H1 (cell line): ENCODE data around the gene SLC6A3. TPM values are rescaled to one million over a fixed set of nuclear protein-coding genes. Genes with fewer than 3 reads are reported as not detected.

Experiments
- CTCF ChIA-PET: fragments of 300-600 bp; sonication (Branson Sonifier 250); formaldehyde crosslinking; loops from one replicate; lab custom pipeline; 2021; ENCODE audit not compliant: partially characterized antibody; lab: Charles Lee
- POLR2A ChIA-PET: fragments of 300-600 bp; sonication (Branson Sonifier 250); formaldehyde crosslinking; loops from one replicate; lab custom pipeline; 2021; ENCODE audit warnings: inconsistent platforms; ENCODE audit not compliant: partially characterized antibody; lab: Charles Lee
- DNase-seq, 2 experiments: peaks; one replicate each; pipeline versions ENCODE4 v3.0.0 to v3.0.0-alpha.2; 2010 to 2022; ENCODE audit warnings: low spot score in 2 of 2, low read depth in 1 of 2, mixed read lengths in 1 of 2
- FAIRE-seq: peaks from 2 replicates; lab custom pipeline; 2011; peaks lifted over from hg19 to GRCh38; lab: Jason Lieb, UNC
- H2AFZ ChIP-seq: 2 replicates; pipeline ENCODE4 v1.8.1; 2012; ENCODE audit warnings: low read length, inconsistent platforms
- H2AK5ac ChIP-seq: 2 replicates; pipeline ENCODE4 v1.6.1; 2013; ENCODE audit warnings: low read depth, low read length
- H2BK120ac ChIP-seq: replicated peaks from 2 replicates; pipeline ENCODE3; 2013; ENCODE audit warnings: low read depth, low read length, inconsistent platforms
- H2BK12ac ChIP-seq: 2 replicates; pipeline ENCODE4 v1.6.1; 2013; ENCODE audit warnings: low read depth, low read length
- H2BK15ac ChIP-seq: 2 replicates; pipeline ENCODE4 v1.6.1; 2013; ENCODE audit warnings: low read length
- H2BK20ac ChIP-seq: 2 replicates; pipeline ENCODE4 v1.6.1; 2013; ENCODE audit warnings: low read length
- H2BK5ac ChIP-seq: 2 replicates; pipeline ENCODE4 v1.6.1; 2013; ENCODE audit warnings: low read depth, low read length
- H3K14ac ChIP-seq: 2 replicates; pipeline ENCODE4 v1.6.1; 2013; ENCODE audit warnings: inconsistent platforms; ENCODE audit not compliant: insufficient read length
- H3K18ac ChIP-seq: 2 replicates; pipeline ENCODE4 v1.6.1; 2013; ENCODE audit warnings: low read length; ENCODE audit errors: extremely low read depth
- H3K23ac ChIP-seq: 2 replicates; pipeline ENCODE4 v1.6.1; 2013; ENCODE audit warnings: inconsistent platforms; ENCODE audit not compliant: insufficient read length
- H3K23me2 ChIP-seq: 2 replicates; pipeline ENCODE4 v1.6.1; 2013; ENCODE audit warnings: low read depth, low read length
- H3K27ac ChIP-seq: 2 replicates; pipeline ENCODE4 v1.6.1; 2011; ENCODE audit warnings: low read depth, low read length, inconsistent platforms
- H3K27me3 ChIP-seq, 4 experiments: replicated peaks in 1 of 4; 1 replicate in 1 of 4; 2 replicates in 3 of 4; pipeline versions ENCODE4 v1.6.1 to v1.8.1; 2011 to 2013; ENCODE audit warnings: low read length in 3 of 4, mild to moderate bottlenecking in 3 of 4, inconsistent platforms in 2 of 4, mixed read lengths in 2 of 4, moderate library complexity in 1 of 4; ENCODE audit not compliant: control insufficient read depth in 3 of 4, insufficient read depth in 3 of 4; ENCODE audit errors: extremely low read depth in 1 of 4
- H3K36me3 ChIP-seq, 4 experiments: 2 replicates each; pipeline versions ENCODE4 v1.6.1 to v1.8.1; 2011 to 2013; ENCODE audit warnings: mild to moderate bottlenecking in 4 of 4, low read length in 3 of 4, moderate library complexity in 2 of 4, control low read depth in 1 of 4, inconsistent platforms in 1 of 4; ENCODE audit not compliant: insufficient read depth in 4 of 4, control insufficient read depth in 2 of 4
- H3K4ac ChIP-seq: replicated peaks from 2 replicates; pipeline ENCODE3; 2013; ENCODE audit warnings: low read length, low read depth, mixed read lengths, inconsistent platforms; ENCODE audit not compliant: insufficient read length
- H3K4me1 ChIP-seq, 4 experiments: replicated peaks in 1 of 4; 1 replicate in 1 of 4; 2 replicates in 3 of 4; pipeline versions ENCODE4 v1.6.1 to v1.8.1; 2011 to 2013; ENCODE audit warnings: low read length in 3 of 4, inconsistent platforms in 2 of 4, mixed read lengths in 1 of 4; ENCODE audit not compliant: insufficient read depth in 4 of 4, control insufficient read depth in 3 of 4
- H3K4me2 ChIP-seq, 2 experiments: 2 replicates each; pipeline versions ENCODE4 v1.6.1 to v1.8.1; 2011 to 2013; ENCODE audit warnings: low read depth in 2 of 2, low read length in 2 of 2, control low read depth in 1 of 2, inconsistent platforms in 1 of 2, mild to moderate bottlenecking in 1 of 2; ENCODE audit not compliant: insufficient read depth in 1 of 2
- H3K4me3 ChIP-seq, 4 experiments: fragments of 200-600, 300-600 bp in 1 of 4; sonication (generic), shearing (Covaris generic), sonication (Bioruptor Twin) in 1 of 4; 2 replicates each; pipeline versions ENCODE4 v1.5.1 to v1.8.1; 2011 to 2016; ENCODE audit warnings: low read length in 4 of 4, low read depth in 3 of 4, control low read depth in 2 of 4, inconsistent platforms in 2 of 4, mild to moderate bottlenecking in 2 of 4, mixed read lengths in 1 of 4, moderate library complexity in 1 of 4; ENCODE audit not compliant: insufficient read depth in 2 of 4; ENCODE audit errors: extremely low read depth in 1 of 4
- H3K56ac ChIP-seq: replicated peaks from 2 replicates; pipeline ENCODE3; 2013; ENCODE audit warnings: low read depth, mild to moderate bottlenecking, mixed read lengths, low read length, inconsistent platforms; ENCODE audit not compliant: insufficient read length
- H3K79me1 ChIP-seq: 2 replicates; pipeline ENCODE4 v1.6.1; 2013; ENCODE audit warnings: low read depth, low read length, control low read depth
- H3K79me2 ChIP-seq, 2 experiments: 2 replicates each; pipeline versions ENCODE4 v1.6.1 to v1.8.1; 2012 to 2013; ENCODE audit warnings: low read length in 2 of 2, mild to moderate bottlenecking in 2 of 2, inconsistent platforms in 1 of 2; ENCODE audit not compliant: insufficient read depth in 2 of 2, control insufficient read depth in 1 of 2
- H3K9ac ChIP-seq, 4 experiments: replicated peaks in 1 of 4; 1 replicate in 1 of 4; 2 replicates in 3 of 4; pipeline versions ENCODE4 v1.6.1 to v1.8.1; 2011 to 2013; ENCODE audit warnings: low read depth in 3 of 4, low read length in 3 of 4, control low read depth in 2 of 4, mild to moderate bottlenecking in 2 of 4, moderate library complexity in 2 of 4, inconsistent platforms in 1 of 4; ENCODE audit errors: extremely low read depth in 1 of 4
- H3K9me3 ChIP-seq, 2 experiments: 2 replicates each; pipeline versions ENCODE4 v1.6.1 to v1.8.1; 2012 to 2013; ENCODE audit warnings: mild to moderate bottlenecking in 2 of 2, moderate library complexity in 2 of 2, control low read depth in 1 of 2, inconsistent platforms in 1 of 2, low read depth in 1 of 2, low read length in 1 of 2, mixed read lengths in 1 of 2; ENCODE audit not compliant: insufficient read depth in 2 of 2
- H4K20me1 ChIP-seq, 2 experiments: replicated peaks in 1 of 2; 2 replicates each; pipeline versions ENCODE3 to v1.8.1; 2011 to 2013; ENCODE audit warnings: inconsistent platforms in 2 of 2, low read length in 2 of 2, mild to moderate bottlenecking in 1 of 2; ENCODE audit not compliant: insufficient read depth in 2 of 2, control insufficient read depth in 1 of 2
- H4K5ac ChIP-seq: 2 replicates; pipeline ENCODE4 v1.6.1; 2013; ENCODE audit warnings: low read length, low read depth, mixed read lengths, inconsistent platforms; ENCODE audit not compliant: insufficient read length
- H4K8ac ChIP-seq: 2 replicates; pipeline ENCODE4 v1.8.0; 2013; ENCODE audit warnings: mild to moderate bottlenecking, moderate library complexity, low read length, inconsistent platforms; ENCODE audit not compliant: insufficient read depth; ENCODE audit errors: extremely low read depth
- H4K91ac ChIP-seq: replicated peaks from 2 replicates; pipeline ENCODE3; 2013; ENCODE audit warnings: low read length, mixed read lengths, inconsistent platforms; ENCODE audit not compliant: insufficient read length
- BACH1 ChIP-seq: IDR thresholded peaks from 2 replicates; pipeline ENCODE4 v1.6.1; 2012; ENCODE audit warnings: low read length, improper control_type of control experiment
- CHD2 ChIP-seq: IDR thresholded peaks from 2 replicates; pipeline ENCODE4 v1.6.1; 2012; ENCODE audit warnings: low read length, improper control_type of control experiment
- EZH2 ChIP-seq: fragments of 200-600 bp; sonication (generic); IDR thresholded peaks from 2 replicates; pipeline ENCODE4 v1.7.1; 2012; ENCODE audit warnings: low read depth, mild to moderate bottlenecking, moderate library complexity, low read length, inconsistent platforms; ENCODE audit not compliant: severe bottlenecking
- FOSL1 ChIP-seq: IDR thresholded peaks from 2 replicates; pipeline ENCODE4 v1.6.1; 2011; ENCODE audit warnings: mild to moderate bottlenecking, low read depth, low read length, moderate library complexity; ENCODE audit not compliant: insufficient read depth
- JUND ChIP-seq: IDR thresholded peaks from 2 replicates; pipeline ENCODE4 v1.6.1; 2011; ENCODE audit warnings: mild to moderate bottlenecking, improper control_type of control experiment, low read length
- NANOG ChIP-seq: IDR thresholded peaks from 2 replicates; pipeline ENCODE4 v1.6.1; 2011; ENCODE audit warnings: low read length, low read depth, mild to moderate bottlenecking, inconsistent platforms; ENCODE audit not compliant: insufficient read depth, poor library complexity, severe bottlenecking
- POLR2A ChIP-seq, 2 experiments: IDR thresholded peaks; 1 replicate in 1 of 2; 2 replicates in 1 of 2; pipeline ENCODE4 v1.6.1; 2011; ENCODE audit warnings: low read depth in 2 of 2, low read length in 2 of 2, mild to moderate bottlenecking in 2 of 2; ENCODE audit errors: control extremely low read depth in 1 of 2
- RAD21 ChIP-seq, 2 experiments: IDR thresholded peaks in 1 of 2; conservative IDR thresholded peaks in 1 of 2; 2 replicates each; pipeline ENCODE4 v1.6.1; 2011; ENCODE audit warnings: low read depth in 2 of 2, low read length in 2 of 2, improper control_type of control experiment in 1 of 2, inconsistent platforms in 1 of 2, mild to moderate bottlenecking in 1 of 2, moderate library complexity in 1 of 2
- SP1 ChIP-seq: IDR thresholded peaks from 2 replicates; pipeline ENCODE4 v1.6.1; 2011; ENCODE audit warnings: low read depth, low read length
- SRF ChIP-seq: IDR thresholded peaks from 2 replicates; pipeline ENCODE4 v1.6.1; 2011; ENCODE audit warnings: mild to moderate bottlenecking, low read depth, low read length, moderate library complexity
- TEAD4 ChIP-seq: IDR thresholded peaks from 2 replicates; pipeline ENCODE4 v1.6.1; 2012; ENCODE audit warnings: low read depth, low read length, inconsistent platforms, mixed read lengths
- USF2 ChIP-seq: IDR thresholded peaks from 2 replicates; pipeline ENCODE4 v1.6.1; 2011; ENCODE audit warnings: low read length, improper control_type of control experiment
- WGBS, 2 experiments: shearing (Covaris generic) in 1 of 2; methylation state at CpG; one replicate each; pipeline versions ENCODE4 v1.1.6 to v1.1.7; 2013 to 2015; ENCODE audit warnings: low lambda C conversion rate in 2 of 2, mixed read lengths in 2 of 2, inconsistent platforms in 1 of 2, low coverage in 1 of 2, missing lambda C conversion rate in 1 of 2; ENCODE audit not compliant: insufficient replicate concordance in 2 of 2, insufficient coverage in 1 of 2, insufficient read length in 1 of 2; ENCODE audit errors: extremely low coverage in 1 of 2, missing lambda C conversion rate in 1 of 2; 5-methylcytosine and 5-hydroxymethylcytosine counted together
- polyA plus RNA-seq, 7 experiments: library from polyadenylated mRNA; depleted of rRNA in 3 of 7; stranded (reverse) in 5 of 7; unstranded in 2 of 7; fragments of >200 nt in 5 of 7; fragments of 200-250 nt in 2 of 7; gene quantifications; 1 replicate in 5 of 7; 2 replicates in 1 of 7; 4 replicates in 1 of 7; pipeline versions ENCODE4 v1.2.1 to v1.2.3, GENCODE V29; 2011 to 2013; ENCODE audit warnings: missing spikeins in 2 of 7, mixed read lengths in 2 of 7
- total RNA-seq: library from RNA; stranded (reverse); fragmentation: NEBNext Ultra II Directional; extraction: Animal tissue kit (Norgen Biotek cat#: 25700); gene quantifications from 2 replicates; pipeline ENCODE4 v1.2.1, GENCODE V29; 2021
- TF ChIP-seq, protein P1 (sequence below): IDR thresholded peaks from 2 replicates; pipeline ENCODE4 v1.6.1; 2012; ENCODE audit warnings: inconsistent platforms

The SLC6A3 gene
- total and polyA plus RNA-seq, 2 of the 8 experiments (the other 6 are each of a cell fraction or from before 2014, with no cell fraction given), result 0.48 to 0.91 TPM

GRCh38 chr5:1464096-1464446, 18.8 kb upstream of the SLC6A3 start:
- no peak overlapping the region for H3K23ac ChIP-seq
- H2AFZ ChIP-seq, result no peak overlapping the region
- no peak overlapping the region for H3K4me2 ChIP-seq
- peaks cover 10% of the 10 kb centered on the region; the same call in 1 of the 2 replicates for H3K79me1 ChIP-seq
- no peak overlapping the region for H2BK15ac ChIP-seq
- no peak for FAIRE-seq
- H3K14ac ChIP-seq, result no peak overlapping the region
- H3K27me3 ChIP-seq, result no peaks in the 10 kb centered on the region; a peak in 1 of 7 replicates
- H4K91ac ChIP-seq, result no peak overlapping the region
- H3K4ac ChIP-seq, result no peak overlapping the region
- no peak overlapping the region for H4K5ac ChIP-seq
- H3K4me3 ChIP-seq, result no peak overlapping the region
- no peak overlapping the region for H2BK5ac ChIP-seq
- ChIA-PET CTCF (interaction anchor here (1.0 to 1.4 kb wide), 2 partner anchors 62 to 290 kb away, joined by 3 read pairs; no protein-coding TSS in a partner anchor), POLR2A (interaction anchor here (1.3 kb wide), 1 partner anchor 84 kb away, joined by 3 read pairs; no protein-coding TSS in a partner anchor)
- H3K27ac ChIP-seq, result no peak overlapping the region
- no peak overlapping the region for H2BK120ac ChIP-seq
- peaks cover 0 to 18% of the 10 kb centered on the region in 2 experiments for H4K20me1 ChIP-seq
- no peak overlapping the region for H4K8ac ChIP-seq
- no peaks in the 10 kb centered on the region for H3K4me1 ChIP-seq
- H3K79me2 ChIP-seq, result peaks cover 0 to 3% of the 10 kb centered on the region in 2 experiments; a peak in 1 of 4 replicates
- H2BK12ac ChIP-seq, result no peak overlapping the region
- DNase-seq, result no peak
- H3K9ac ChIP-seq, result no peak overlapping the region
- WGBS, 2 experiments, result 89% methylated on average over 12 of the region's 14 CpGs; no CpG with 5 or more reads in 1 of the 2 experiments
- 0 out of 2 replicates have a peak, but pooled peaks cover 1% of the 10 kb centered on the region for H3K23me2 ChIP-seq
- H3K9me3 ChIP-seq, result peaks cover 9 to 18% of the 10 kb centered on the region in 2 experiments; a peak in 2 of 4 replicates
- H3K36me3 ChIP-seq, result peaks cover 17 to 87% (median 65%) of the 10 kb centered on the region in 4 experiments
- H3K18ac ChIP-seq, result no peak overlapping the region
- no peak overlapping the region for H3K56ac ChIP-seq
- H2BK20ac ChIP-seq, result no peak overlapping the region
- H2AK5ac ChIP-seq, result no peak overlapping the region
- no peak for TF ChIP-seq BACH1
- no peak for TF ChIP-seq FOSL1
- no peak for TF ChIP-seq SRF
- no peak for TF ChIP-seq EZH2
- TF ChIP-seq NANOG, result no peak
- TF ChIP-seq POLR2A (IDR thresholded peaks at IDR 0.05; ENCODE audit: control extremely low read depth in 1 of 2, low read depth in 2 of 2, low read length in 2 of 2), result no peak
- TF ChIP-seq TEAD4, result no peak
- TF ChIP-seq JUND, result no peak
- no peak for TF ChIP-seq CHD2
- no peak for TF ChIP-seq USF2
- TF ChIP-seq SP1, result no peak
- no peak for TF ChIP-seq RAD21 (IDR thresholded peaks at IDR 0.05 in 1 of 2, conservative IDR thresholded peaks at IDR 0.05 in 1 of 2; ENCODE audit: low read depth in 2 of 2, low read length in 2 of 2)
- TF ChIP-seq, protein P1, sequence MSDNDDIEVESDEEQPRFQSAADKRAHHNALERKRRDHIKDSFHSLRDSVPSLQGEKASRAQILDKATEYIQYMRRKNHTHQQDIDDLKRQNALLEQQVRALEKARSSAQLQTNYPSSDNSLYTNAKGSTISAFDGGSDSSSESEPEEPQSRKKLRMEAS, result no peak
